HG02943 (cell line): ENCODE data around the gene ZSWIM5.
A peak's percentile ranks its signal among the peaks of the same experiment; 100 is the strongest.

Experiments
- ATAC-seq: cut with Tn5 transposase; IDR thresholded peaks from one replicate; pipeline ENCODE4 v1.9.1; 2021; ENCODE audit warnings: mild to moderate bottlenecking, low read depth, moderate library complexity; ENCODE audit not compliant: unreplicated experiment

The ZSWIM5 gene

DNA sequence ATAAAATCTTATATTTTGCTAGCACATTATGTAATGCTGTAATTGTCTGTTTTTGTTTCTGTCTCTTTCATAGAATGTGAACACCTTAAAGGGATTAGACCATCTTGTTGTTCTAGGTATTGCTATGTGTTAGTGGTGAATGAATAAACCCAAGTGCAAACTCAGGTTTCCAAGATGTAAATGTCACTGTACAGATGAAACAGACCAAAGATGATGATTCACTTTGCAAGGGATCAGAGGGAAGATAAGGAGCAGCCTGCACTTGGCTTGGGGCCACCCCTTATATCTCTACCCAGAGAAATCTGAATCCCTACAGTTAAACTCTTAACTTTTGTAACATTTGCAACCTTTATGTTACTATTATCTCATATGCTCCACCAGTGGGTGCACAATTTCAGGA, 168.9 kb downstream of the ZSWIM5 start:
- ATAC-seq, result no peak

DNA sequence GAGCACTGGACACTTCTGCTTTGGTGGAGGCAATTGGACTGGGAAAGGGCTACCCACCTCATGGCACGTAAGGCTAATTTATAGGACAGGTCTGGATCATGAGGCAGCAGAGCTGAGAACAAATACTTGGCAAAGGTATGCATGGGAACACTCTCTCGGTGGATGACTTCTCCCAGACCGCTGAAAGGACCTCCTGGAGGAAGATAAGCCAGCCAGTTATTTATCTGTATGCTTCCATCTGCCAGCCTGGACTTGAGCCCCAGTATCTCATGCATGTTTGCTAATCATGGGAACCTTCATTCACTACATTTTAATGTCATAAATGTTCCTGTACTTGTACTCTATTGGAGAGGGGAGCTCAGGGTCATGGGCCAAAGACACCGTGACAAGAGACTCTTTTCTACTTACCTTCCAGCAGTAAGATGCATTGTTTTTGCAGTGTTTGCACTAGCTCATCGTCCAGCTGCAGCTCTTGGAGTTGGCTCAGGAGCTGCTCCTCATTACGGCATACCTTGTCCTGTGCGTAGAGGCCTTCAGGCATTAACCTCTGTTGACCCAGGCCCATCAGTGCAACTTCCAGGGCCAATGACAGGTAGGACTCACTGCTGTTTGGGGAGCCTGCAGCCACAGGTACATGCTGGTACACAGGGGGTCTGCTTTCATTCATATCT, 170.6 kb downstream of the ZSWIM5 start:
- ATAC-seq, result no peak

DNA sequence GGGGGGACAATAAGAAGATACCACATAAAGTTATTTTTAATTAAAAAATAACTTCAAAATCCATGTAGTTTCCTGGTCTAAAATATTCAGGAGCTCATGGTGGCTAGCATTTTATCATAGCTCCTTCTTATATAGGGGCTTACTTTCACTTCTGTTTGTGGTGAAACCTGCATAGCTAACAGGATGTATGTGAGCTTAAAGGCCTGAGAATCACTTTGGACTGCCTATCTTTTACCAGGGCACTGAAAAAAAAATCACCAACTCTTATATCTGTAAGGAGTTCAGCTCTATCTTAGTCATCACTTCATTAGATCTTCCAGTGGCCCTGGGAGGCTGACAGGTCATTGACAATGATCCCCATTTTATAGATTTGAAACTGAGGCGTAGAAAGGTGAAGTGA, 173.0 kb downstream of the ZSWIM5 start:
- ATAC-seq, result no peak

DNA sequence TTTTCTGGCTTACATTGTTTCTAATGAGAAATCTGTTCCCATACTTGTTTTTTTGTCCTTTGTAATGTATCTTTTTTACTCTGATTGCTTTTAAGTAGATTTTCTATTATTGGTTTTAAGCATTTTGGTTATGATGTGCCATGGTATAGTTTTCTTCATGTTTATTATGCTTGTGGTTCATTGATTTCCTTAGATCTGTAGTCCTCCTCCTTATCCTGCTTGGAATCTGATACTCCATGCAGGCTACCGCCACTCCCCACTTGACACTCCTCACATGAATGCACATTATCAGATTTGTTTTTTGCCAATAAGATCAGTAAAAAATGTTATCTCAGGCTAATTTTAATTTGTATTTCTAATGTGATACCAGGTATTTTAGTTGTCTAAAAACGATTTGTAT, 173.6 kb downstream of the ZSWIM5 start:
- ATAC-seq, result no peak

DNA sequence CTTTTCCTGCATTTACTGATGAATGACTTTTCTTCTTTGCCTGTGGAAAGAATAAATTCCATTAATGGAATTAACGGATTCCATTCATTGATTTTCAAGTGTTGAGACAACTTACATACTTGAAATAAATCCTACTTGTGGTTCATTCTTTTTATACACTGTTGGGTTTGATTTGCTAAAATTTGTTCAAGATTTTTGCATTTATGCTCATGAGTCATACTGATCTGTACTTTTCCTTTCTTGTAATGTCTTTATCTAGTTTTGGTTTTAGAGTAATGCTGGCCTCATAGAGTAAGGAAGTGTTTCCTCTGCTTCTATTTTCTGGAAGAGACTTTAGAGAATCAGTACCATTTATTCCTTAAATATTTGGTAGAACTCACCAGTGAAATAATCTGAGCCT, 180.0 kb downstream of the ZSWIM5 start:
- ATAC-seq, result no peak

DNA sequence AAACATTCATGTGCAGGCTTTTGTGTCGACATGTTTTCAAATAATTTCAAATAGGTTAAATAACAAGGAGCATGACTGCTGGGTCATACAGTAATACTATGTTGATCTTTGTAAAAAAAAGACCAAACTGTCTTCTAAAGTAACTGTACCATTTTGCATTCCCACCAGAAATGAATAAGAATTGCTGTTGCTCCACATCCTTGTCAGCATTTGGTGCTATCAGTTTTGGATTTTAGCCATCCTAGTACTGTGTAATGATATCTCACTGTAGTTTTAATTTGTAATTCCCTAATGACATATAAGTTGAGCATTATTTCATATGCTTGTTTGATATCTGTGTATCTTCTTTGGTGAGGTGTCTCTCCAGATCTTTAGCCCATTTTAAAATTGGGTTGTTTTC, 182.7 kb downstream of the ZSWIM5 start:
- no peak for ATAC-seq

DNA sequence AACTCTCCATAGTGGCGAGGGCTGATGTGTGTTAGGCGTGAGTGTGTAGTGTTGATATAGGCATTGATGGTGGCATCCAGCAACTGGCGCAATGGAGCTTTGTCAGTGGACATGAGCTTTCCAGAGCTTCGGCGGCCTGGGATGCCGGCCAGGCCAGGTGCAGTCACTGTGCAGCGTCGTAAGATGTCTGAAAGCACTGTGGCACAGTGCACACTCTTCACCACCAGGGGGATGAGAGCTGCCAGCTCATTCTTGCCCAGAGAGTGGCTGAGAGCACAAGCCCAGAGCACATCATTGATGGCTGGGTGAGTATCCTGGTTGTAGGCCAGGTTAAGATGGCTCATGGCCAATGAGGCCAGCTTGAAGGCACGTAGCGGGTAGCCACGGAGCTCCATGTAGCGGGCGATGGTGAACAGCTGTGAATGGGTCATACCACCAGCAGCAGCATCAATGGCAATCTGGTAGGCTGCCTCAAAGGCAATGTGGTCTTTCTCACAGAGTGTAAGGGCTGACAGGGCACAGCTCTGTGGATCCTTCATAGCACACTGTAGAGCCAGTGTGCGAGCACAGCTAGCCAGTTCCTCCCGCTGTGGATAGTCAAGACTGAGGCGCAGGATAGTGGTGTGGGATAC, 187.7 kb downstream of the ZSWIM5 start:
- ATAC-seq, result no peak

DNA sequence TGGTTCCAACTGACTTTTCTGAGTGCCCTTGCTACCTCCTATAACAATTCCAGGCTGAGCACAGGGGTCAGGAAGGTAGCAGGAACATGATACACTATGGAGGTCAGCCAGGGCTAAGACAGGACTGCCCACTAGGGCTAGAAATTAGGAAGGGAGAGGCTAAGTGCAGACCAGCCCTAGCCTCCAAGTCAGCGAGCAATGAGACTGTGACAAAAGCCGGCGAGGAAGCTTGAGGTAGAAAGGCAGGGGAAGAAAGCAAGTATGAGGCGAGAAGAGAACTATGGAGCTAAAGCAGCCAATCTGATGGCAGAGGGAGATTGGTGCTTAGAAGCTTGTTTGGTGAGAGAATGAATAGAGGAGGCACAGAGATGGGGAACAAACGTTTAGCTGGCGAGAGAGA, 189.6 kb downstream of the ZSWIM5 start:
- ATAC-seq, result no peak

DNA sequence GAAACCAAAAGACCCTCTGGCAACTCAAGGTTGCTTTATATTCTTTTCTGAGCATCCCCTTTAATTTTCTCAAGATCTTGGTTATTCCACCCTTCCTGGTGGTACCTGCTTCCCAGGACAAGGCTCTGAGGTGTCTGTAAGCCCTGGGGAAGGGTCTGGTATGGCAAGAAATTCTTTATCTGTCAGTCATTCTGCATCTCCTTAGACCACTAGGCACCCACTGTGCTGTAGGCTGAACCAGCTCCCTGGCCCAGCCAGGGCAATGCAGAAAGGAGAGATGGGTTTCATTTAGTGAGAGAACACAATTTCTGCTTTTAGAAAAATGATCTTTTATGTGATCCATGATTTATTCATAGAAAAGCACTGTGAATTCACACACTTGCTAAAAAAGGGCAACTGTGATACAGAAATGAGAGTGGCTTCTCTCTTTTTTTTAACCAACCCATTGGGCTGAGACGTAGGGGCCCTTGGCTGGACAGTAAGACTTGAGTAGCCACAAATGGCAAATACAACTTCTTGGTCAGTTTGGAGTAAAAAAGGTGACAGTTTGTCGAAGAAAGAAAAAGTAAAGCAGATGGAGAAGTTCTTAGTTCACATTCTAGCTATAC, 190.2 kb downstream of the ZSWIM5 start:
- no peak for ATAC-seq

DNA sequence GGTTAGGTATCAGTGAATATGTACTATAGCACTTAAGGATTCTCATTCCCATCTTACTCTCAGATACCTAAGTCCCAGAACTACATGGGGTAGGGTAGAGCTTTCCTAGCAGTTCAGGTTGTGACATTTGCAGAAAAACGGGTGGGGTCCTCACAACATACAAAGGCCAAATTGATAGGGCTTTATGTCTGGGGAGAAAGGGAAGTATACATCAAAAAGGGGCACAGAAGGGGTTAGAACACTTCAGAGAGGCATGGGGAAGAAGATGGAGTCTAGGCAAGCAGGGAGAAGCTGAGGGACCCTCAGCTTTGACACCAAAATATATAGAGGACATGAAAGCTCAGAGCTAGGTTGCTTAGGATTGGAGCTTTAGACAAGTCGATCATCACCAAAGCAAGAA, 190.7 kb downstream of the ZSWIM5 start:
- ATAC-seq, result no peak

DNA sequence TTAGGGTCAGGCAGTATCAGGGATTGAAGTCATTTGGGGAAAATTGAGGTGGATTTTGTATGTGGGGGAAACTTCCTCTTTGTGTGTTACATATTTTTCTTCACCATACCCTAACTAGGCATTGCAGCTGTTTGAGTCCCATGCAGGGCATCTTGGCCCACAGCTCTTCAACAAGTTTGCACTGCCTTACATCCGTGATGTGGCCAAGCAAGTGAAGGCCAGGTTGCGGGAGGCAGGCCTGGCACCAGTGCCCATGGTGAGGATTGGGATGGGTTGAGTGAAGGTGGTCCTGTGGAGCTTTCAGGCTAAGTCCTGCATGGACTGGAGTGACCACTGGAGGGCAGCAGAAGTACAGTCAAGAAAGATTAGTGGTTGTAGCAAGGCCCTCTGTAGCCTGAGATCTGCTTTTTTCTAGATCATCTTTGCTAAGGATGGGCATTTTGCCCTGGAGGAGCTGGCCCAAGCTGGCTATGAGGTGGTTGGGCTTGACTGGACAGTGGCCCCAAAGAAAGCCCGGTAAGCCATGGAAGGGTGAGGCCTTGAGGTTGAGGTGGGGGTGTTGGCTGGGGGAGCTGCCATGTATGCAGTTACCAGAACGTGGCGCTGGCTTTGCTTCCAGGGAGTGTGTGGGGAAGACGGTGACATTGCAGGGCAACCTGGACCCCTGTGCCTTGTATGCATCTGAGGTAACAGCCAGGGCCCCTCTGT, 191.9 kb downstream of the ZSWIM5 start:
- no peak for ATAC-seq

DNA sequence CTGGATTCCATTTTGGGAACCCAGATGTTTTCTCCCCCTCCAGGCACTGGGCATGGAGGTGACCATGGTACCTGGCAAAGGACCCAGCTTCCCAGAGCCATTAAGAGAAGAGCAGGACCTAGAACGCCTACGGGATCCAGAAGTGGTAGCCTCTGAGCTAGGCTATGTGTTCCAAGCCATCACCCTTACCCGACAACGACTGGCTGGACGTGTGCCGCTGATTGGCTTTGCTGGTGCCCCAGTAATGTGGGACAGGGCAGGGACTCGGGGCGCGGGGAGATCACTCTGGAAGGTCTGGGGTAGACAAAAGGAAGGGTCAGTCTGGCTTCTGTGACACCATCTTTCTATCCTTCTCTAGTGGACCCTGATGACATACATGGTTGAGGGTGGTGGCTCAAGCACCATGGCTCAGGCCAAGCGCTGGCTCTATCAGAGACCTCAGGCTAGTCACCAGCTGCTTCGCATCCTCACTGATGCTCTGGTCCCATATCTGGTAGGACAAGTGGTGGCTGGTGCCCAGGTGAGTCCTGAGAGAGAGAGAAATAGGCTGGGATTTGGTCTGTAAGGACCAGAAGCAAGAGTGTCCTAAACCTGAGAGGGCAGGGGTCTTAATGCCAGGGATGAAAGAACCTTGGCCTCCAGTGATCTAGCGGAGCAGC, 192.7 kb downstream of the ZSWIM5 start:
- no peak for ATAC-seq

DNA sequence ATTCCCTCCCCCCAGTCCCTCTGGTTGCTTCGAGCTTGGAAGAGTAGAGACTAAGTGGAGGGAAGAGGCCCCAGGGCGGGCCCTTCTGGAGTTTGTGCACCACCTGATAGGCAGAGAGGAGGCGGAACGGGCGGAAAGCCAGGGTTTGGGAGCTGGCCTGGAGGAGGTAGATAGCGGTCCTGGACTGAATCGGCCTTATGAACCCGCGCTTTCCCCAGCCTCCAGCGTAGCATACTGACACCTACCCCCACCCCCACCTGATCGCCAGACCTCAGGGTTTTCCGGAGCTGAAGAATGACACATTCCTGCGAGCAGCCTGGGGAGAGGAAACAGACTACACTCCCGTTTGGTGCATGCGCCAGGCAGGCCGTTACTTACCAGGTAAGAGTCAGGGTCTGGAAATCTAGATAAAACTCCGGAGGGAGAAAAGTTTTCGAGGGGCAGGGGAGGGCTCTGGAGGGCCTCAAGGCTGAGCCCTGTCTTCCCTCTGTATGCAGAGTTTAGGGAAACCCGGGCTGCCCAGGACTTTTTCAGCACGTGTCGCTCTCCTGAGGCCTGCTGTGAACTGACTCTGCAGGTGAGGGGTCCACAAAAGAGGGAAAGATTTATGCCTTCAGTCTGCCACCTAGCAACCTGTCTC, 193.6 kb downstream of the ZSWIM5 start:
- ATAC-seq, result no peak

DNA sequence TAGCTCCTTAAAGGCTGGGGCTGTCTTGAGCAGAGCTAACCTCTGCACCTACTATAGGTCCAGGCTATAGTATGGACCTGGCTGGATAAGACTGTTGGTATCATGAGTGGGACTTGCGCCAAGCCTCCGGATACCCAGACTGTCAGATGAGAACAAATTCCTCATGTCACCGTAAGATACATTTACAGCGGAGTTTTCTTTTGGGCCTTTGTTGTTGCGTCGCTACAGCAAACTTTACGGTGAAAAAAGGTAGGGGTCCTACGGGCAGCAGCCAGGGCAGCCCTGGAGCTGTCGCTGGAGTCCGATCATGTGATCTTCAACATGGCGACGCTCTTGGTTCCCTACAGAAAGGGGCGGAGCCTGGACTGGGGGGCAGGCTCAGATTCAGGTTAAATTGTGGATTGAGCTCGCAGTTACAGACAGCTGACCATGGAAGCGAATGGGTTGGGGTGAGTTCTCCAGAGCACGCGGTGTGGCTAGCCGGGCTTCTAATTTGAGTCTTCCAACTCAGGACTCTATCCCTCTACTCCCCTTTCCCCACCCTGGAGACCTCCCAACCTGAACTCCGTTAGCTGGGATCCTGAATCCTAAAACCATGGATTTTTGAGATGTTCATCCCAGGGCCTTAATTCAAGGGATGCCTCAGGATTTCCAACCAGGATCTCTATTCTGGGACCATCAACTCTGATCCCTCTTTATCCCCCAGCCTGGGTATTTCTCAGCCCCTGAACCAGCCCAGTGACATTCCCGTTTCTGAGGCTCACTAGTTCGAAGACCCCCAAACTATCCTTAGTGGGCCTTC, 194.4 kb downstream of the ZSWIM5 start, which contains the start of gene UROD:
Gene UROD (plus strand): TSS at position 418 of the 802 bp plus-strand sequence. CDS start 12 bp downstream, at position 430.
- peak; percentile 53 for ATAC-seq

DNA sequence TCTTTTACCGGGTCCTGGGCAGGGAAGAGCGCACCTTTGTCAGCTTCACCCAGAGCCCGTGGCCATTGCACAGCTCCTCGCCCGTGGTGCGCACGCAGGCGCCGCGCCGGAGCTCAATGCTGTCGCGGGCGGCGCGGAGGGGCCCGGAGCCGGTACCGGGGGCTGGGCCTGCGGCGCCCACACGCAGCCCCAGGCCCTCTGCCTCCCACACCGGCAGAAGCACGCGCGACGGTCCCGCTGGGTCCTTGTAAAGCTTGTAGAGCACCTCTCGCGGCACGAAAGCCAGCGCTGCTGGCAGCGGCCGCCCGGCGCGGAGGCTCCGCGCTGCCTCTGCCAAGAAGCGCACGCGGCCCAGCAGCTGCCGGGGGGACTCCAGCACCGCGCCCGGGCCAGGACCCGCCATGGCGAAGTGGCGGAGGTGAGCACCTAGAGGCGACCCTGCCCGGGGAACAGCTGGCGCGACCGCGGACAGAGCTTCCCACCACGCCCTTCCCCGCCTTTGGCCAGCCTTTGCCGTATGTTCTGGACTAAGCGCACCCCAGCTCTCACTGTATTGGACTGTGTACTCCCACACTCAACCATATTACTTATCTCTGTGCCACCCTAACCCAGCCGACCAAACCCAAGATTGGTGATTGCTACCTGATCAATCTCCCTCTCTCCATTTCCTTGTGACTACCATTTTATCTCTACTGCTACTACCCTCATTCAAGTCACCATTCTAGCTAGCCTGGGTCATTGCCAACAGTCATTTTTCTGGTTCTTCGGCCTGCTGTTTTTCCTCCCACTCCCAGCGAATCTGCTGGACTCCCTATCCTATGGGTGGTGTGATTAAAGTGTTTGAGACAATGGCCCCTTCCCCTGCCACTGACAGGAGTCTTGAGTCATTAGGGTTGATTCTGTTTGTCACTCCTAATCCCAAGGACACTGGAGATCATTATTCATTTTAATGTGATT, 195.3 kb downstream of the ZSWIM5 start, which contains the start of gene HECTD3:
Gene HECTD3 (minus strand): TSS at position 470 of the 957 bp plus-strand sequence. CDS start 67 bp downstream, at position 403.
- peak; percentile 58 for ATAC-seq

DNA sequence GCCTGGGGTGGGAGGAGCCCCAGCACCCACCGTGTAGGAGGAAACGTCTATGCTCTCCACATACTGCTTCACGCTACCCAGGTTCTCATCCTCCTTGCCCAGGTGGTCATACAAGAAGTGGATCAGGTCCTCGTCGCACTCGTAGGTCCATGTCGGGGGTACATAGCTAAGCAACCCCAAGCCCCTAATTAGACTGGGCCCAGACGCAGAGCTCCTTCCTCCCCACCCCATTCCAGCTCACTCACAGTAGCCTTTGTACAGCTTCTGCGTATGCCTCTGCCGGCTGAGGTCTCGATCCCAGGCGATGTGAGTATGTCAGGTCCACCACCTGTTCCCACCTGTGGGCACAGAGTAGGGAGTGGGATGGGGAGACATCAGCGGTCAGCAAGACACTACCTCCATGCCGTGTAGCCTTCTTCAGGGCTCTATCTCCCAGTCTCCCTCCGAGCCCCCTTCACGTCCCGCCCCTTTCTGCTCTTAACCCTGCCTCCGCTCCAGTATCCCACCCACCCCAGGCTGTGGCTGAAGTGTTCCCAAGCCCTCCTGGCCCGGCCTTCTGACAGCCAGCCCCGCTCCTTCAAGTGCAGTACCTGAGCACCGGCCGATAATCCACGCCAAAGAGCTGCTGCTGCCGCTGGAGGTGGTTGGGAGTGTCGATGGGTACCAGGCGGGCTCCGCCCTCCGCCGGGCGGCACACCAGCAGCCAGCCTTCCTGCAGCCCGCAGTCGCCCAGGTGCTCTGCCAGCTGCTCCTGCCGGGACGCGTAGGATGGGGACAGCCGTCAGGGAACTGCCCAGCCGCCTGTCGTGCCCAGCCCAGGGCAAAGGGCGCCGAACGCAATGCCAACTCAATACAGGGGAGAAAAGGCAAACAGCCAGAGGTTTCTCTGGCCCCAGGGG, 196.2 kb downstream of the ZSWIM5 start:
- ATAC-seq, result no peak

DNA sequence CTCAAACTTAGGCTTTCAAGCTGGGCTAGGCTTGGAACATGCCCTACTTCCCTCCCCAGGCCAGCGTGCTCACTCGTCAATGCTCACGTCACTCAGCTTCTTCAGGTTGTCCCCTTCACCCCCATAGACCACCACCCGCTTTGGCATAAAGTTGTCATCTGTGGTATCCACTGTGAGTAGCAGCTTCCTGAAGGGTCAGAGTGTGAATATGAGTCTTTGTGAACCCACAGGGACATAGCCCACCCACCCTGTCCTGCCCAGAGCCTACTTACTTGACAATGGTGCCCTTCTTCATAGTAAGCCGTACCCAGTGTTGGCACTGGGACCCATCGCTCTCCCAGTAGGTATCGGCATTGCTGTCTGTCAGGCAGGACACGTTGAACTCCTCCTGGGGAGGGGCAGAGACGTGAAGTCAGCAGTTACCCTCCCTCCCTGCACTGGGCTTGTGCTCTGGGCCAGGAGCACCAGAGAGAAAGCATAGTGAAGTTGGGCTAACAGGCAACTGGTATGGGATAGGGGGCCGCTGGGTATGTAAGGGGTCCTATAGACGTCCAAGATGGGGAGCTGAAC, 197.0 kb downstream of the ZSWIM5 start:
- no peak for ATAC-seq
